A673 (cell line): ENCODE measurements around the gene YPEL3.

Experiments
- CTCF ChIP-seq: fragments of 300-800, 200-600 bp; sonication (generic); conservative IDR thresholded peaks from 2 replicates; pipeline ENCODE4 v1.5.1; 2017; ENCODE audit warnings: low read depth, mild to moderate bottlenecking, antibody characterized with exemption, low read length, moderate library complexity, mixed read lengths
- EZH2 ChIP-seq: fragments of 200-600 bp; sonication (generic); IDR thresholded peaks from 2 replicates; pipeline ENCODE4 v1.6.1; 2017; ENCODE audit warnings: borderline replicate concordance, low read depth, mild to moderate bottlenecking, mixed read lengths, antibody characterized with exemption, low read length; ENCODE audit not compliant: poor library complexity, severe bottlenecking

DNA sequence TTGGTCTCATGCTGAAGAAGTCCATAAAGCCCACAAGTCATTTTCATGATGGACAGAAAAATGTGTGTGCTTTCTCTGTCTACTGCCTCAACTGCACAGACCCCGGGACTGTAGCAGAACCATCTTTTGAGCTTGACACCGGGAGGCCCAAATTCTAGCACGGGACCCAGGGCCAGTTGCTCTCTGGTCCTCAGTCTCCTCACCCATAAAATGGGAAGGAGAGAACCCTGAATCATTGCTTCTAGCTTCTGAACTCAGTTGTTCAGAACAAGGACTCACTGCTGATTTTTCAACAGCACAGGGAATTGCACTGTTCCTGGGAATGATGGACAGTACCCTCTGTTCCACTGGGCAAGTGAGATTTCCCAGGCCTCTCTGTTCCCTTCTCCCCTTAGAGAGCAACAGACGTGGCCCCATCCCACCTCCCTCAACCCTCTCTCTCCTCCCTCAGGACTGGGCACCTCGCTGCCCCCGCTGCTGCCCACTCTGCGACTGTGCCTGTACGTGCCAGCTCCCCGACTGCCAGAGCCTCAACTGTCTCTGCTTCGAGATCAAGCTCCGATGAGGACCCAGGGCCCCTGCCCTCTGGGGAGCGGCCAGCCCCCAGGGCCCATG, 32.6 kb downstream of the YPEL3 start:
- TF ChIP-seq CTCF (no peak), EZH2 (no peak)
